ENCODE data around the gene OR2H1. TPM values are rescaled to one million over a fixed set of nuclear protein-coding genes. Genes with fewer than 3 reads are reported as not detected.

The OR2H1 gene
- total RNA-seq, 3 donors from 2014 or later: not detected

DNA sequence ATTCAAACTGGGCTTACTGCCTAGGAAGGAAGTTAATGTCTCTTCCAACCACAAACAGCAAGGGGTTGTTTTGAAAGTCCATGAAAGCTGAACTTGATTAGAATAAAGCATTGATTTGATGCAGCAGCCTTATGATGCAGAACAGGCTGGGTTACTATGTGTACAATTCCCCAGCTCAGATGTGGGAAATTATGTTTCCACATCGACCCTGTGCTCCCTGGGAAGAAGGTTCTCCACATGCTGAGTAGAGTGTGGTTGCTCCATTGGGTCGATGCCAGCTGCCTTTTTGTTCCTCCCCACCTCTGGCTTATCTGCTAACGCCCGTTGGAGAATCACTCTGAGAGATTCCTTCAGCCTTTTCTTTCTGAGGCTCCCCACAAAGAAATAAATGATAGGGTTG, 29.6 kb downstream of the OR2H1 start:
- Histone ChIP-seq H3K36me3 (ENCODE audit: low read depth) (no peaks in the 10 kb centered on the region), H3K9me3 (peaks cover 3% of the 10 kb centered on the region), H3K4me3 (no peak overlapping the region), H3K4me1 (ENCODE audit: low read depth) (no peaks in the 10 kb centered on the region)
- ATAC-seq (no peak), DNase-seq (no peak)
- intact Hi-C loops (cut with DNase I, micrococcal nuclease): no loop called here
- TF ChIP-seq, protein P1, sequence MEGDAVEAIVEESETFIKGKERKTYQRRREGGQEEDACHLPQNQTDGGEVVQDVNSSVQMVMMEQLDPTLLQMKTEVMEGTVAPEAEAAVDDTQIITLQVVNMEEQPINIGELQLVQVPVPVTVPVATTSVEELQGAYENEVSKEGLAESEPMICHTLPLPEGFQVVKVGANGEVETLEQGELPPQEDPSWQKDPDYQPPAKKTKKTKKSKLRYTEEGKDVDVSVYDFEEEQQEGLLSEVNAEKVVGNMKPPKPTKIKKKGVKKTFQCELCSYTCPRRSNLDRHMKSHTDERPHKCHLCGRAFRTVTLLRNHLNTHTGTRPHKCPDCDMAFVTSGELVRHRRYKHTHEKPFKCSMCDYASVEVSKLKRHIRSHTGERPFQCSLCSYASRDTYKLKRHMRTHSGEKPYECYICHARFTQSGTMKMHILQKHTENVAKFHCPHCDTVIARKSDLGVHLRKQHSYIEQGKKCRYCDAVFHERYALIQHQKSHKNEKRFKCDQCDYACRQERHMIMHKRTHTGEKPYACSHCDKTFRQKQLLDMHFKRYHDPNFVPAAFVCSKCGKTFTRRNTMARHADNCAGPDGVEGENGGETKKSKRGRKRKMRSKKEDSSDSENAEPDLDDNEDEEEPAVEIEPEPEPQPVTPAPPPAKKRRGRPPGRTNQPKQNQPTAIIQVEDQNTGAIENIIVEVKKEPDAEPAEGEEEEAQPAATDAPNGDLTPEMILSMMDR (IDR thresholded peaks at IDR 0.05): no peak

DNA sequence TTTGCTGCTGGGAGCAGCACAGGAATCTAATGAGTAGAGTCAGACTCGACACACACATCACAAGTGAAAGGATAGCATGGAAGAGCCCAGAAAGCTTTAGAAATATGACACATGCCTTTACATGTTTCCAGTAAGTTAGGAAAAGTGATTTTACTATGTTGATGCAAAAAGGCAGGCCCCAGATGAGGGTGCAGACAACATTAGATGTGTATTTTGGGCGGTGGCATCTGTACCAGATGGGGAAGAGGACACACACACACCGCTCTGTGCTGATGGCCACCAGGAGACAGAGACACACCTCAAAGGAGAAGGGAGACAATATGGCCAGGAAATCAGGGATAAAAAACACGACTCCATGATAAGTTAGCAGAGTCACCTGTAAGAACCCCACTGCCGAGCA, 30.2 kb downstream of the OR2H1 start:
- no peaks in the 10 kb centered on the region for H3K4me1 ChIP-seq (ENCODE audit: low read depth)
- DNase-seq (no peak), ATAC-seq (no peak)
- H3K4me3 ChIP-seq: no peak overlapping the region
- H3K36me3 ChIP-seq (ENCODE audit: low read depth): no peaks in the 10 kb centered on the region
- TF ChIP-seq, protein P1 (IDR thresholded peaks at IDR 0.05): no peak
- intact Hi-C loops (cut with DNase I, micrococcal nuclease): no loop called here
- H3K9me3 ChIP-seq: peaks cover 1% of the 10 kb centered on the region

DNA sequence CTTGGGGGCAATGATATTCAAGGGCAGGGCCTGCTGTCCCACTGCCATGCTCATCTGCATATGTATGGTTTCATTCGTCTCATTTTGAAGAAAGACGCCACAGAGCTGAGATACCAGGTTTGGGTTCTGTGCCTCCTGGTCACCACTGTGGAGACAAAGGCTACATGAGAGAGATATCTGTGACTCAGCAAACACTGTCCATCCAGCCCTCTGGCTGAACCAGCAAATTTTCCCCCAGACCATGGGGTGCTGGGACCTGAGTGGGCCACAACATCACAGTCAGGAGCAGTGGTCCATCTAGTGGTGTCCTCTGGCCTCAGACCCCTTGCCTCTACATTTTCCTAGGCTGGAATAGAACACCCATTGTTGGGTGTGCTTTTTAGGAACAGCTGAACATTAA, 30.7 kb downstream of the OR2H1 start, which contains the start of gene MAS1L:
Gene MAS1L, minus strand, starts transcription at position 297 of the 400 bp plus-strand sequence. Its CDS starts 54 bp downstream, at position 243.
- Histone ChIP-seq H3K36me3 (ENCODE audit: low read depth) (no peaks in the 10 kb centered on the region), H3K9me3 (no peaks in the 10 kb centered on the region), H3K4me3 (no peak within 1 kb of the TSS), H3K4me1 (ENCODE audit: low read depth) (no peaks in the 10 kb centered on the region)
- no peak for DNase-seq
- TF ChIP-seq, protein P1 (IDR thresholded peaks at IDR 0.05): no peak
- intact Hi-C loops (cut with DNase I, micrococcal nuclease): no loop called here
- ATAC-seq: no peak

DNA sequence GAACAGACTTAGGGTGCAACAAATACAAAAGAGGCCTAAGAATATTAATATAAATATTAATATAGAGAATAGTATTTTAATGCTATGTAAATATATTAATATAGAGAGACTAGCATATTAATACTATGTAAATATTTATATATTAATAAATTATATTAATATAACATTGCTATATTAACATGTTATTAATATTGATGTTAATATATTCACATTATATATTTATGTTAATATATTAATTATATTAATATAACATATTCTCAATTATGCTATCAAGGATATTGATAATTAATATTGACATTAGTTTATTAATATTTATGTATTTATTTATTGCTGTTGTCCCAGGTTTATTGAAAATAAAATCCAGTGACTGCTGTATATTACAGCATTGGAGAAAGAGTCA, 31.9 kb downstream of the OR2H1 start:
- TF ChIP-seq, protein P1 (IDR thresholded peaks at IDR 0.05): no peak
- Histone ChIP-seq H3K4me1 (ENCODE audit: low read depth) (no peaks in the 10 kb centered on the region), H3K4me3 (no peak overlapping the region), H3K36me3 (ENCODE audit: low read depth) (no peaks in the 10 kb centered on the region), H3K9me3 (no peaks in the 10 kb centered on the region)
- ATAC-seq (no peak), DNase-seq (no peak)
- intact Hi-C loops (cut with DNase I, micrococcal nuclease): no loop called here

DNA sequence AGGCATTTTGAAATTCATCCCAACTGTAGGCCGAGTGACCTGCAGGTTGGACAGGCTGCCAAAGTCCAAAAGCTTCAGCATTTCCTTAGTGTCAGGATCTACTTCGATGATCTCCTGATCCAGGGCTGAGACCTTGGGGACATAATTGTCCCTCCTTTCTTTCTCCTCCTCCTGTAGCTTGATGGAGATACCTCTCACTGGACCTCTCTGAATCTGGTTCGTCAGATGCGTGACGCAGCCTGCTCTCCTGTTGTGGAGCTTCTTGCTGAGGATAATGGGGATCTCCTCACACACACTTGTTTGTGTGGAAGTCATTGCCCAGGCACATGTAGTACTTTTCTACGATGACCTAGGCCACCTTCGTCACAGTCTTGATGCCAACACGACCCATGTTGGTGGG, 32.3 kb downstream of the OR2H1 start:
- Histone ChIP-seq H3K4me3 (no peak overlapping the region), H3K9me3 (no peaks in the 10 kb centered on the region), H3K36me3 (ENCODE audit: low read depth) (no peaks in the 10 kb centered on the region), H3K4me1 (ENCODE audit: low read depth) (no peaks in the 10 kb centered on the region)
- DNase-seq (no peak), ATAC-seq (no peak)
- TF ChIP-seq, protein P1 (IDR thresholded peaks at IDR 0.05): no peak
- intact Hi-C loops (cut with DNase I, micrococcal nuclease): no loop called here

DNA sequence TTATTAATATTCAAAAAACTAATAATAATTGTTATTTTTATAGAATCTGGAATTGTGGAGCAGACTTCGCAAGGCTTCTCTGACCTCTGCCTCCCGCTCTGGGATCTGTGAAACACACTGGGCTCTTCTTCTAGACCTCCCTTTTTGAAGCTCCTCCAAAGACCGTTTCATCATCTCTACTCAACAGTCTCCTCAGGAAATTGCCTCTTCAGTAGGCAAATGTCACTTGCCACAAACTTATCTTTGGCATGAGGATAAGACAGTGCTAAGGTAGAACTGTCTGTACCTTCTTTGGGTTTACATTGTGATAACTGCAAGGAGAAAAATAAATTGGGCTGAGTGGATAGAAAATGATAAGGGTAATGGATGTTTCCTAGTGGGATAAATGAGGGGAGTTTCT, 33.1 kb downstream of the OR2H1 start:
- Histone ChIP-seq H3K4me3 (no peak overlapping the region), H3K36me3 (ENCODE audit: low read depth) (no peaks in the 10 kb centered on the region), H3K9me3 (no peaks in the 10 kb centered on the region), H3K4me1 (ENCODE audit: low read depth) (no peaks in the 10 kb centered on the region)
- intact Hi-C loops (cut with DNase I, micrococcal nuclease): no loop called here
- ATAC-seq (no peak), DNase-seq (no peak)
- TF ChIP-seq, protein P1 (IDR thresholded peaks at IDR 0.05): no peak

All from mucosa of descending colon (tissue), 3 donors.